Measurements from ENCODE around the gene MYL7. TPM values are rescaled to one million over a fixed set of nuclear protein-coding genes. Genes with fewer than 3 reads are reported as not detected.
A peak's percentile ranks its signal among the peaks of the same experiment; 100 is the strongest.

Gene MYL7
- total and polyA plus RNA-seq, 9 of the 15 experiments (the other 6 are each of a cell fraction or from before 2014, with no cell fraction given): not detected

DNA sequence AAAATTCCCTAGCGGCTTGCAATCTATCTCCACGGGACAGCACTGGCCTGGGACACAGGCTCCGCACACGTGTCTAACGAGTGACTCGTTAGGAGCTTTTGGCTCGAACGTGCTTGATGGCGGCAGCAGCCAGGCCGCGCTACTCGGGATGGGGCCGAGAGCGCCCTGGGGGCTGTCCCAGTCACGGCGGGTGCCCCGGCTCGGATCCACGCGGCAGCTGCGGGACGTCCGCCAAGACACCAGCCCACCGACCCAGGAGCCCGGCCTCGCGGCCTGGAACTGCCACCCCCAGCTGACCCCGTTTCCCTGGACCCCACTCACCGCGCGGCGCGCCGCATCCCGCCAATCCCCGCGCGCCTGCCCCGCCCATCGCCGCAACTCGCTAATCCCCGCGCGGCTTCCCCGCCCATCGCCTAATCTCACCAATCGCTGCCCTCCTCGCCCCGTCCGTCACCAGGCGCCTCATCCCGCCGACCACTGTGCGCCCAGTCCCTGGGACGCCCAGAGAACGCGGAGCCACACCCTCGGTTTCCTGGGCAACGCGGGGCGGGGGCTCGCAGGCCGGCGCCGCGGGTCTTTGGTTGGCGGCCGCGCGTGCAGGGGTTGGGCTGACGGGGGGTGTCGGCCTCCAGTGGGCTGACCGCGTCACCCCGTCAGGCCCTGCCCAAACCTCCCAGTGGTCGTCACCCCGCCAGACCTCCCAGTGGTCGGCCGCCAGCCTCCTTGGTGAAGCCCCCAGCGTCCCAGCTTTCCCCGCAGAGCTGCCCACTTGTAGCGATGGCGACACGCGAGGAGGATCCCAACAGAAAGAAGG is 17.7 kb downstream of the MYL7 start, which contains the start of gene POLD2 (continued):
- TF ChIP-seq GATAD2B (IDR thresholded peaks at IDR 0.05; ENCODE audit: borderline replicate concordance): no peak
- TF ChIP-seq CHD7 (IDR thresholded peaks at IDR 0.05; ENCODE audit: low read depth, low read length): no peak
- TF ChIP-seq SIN3B (IDR thresholded peaks at IDR 0.05; ENCODE audit: low read depth): peak; percentile 82
- no peak for TF ChIP-seq ZNF384 (IDR thresholded peaks at IDR 0.05; ENCODE audit: low read depth, low read length)
- TF ChIP-seq DNMT1 (IDR thresholded peaks at IDR 0.05): no peak
- TF ChIP-seq HMBOX1 (IDR thresholded peaks at IDR 0.05): no peak
- TF ChIP-seq BCLAF1 (IDR thresholded peaks at IDR 0.05; ENCODE audit: borderline replicate concordance in 1 of 2, control insufficient read depth in 1 of 2, low read depth in 2 of 2, low read length in 1 of 2): no peak
- TF ChIP-seq POLR2H (tag; IDR thresholded peaks at IDR 0.05; ENCODE audit: low read depth): no peak; the same call in 1 of the 2 replicates
- TF ChIP-seq ZNF830 (CRISPR knock-in tag; IDR thresholded peaks at IDR 0.05): no peak
- no peak for TF ChIP-seq CBFA2T2 (conservative IDR thresholded peaks at IDR 0.05)
- no peak for TF ChIP-seq NCOA4 (IDR thresholded peaks at IDR 0.05; ENCODE audit: partially characterized antibody)
- TF ChIP-seq HDAC3 (IDR thresholded peaks at IDR 0.05; ENCODE audit: borderline replicate concordance, partially characterized antibody): no peak
